ENCODE data around the gene DKKL1. TPM values are rescaled to one million over a fixed set of nuclear protein-coding genes. Genes with fewer than 3 reads are reported as not detected.

Gene DKKL1
- total and polyA plus RNA-seq, 2 experiments from 2014 or later = 0.76 to 2.9 TPM

- H3K79me2 ChIP-seq (replicated peaks; ENCODE audit: insufficient read depth) = no peaks in the 10 kb centered on the region
- no peak overlapping the region for H3K27ac ChIP-seq (ENCODE audit: low read depth)
- no peak overlapping the region for H3K4me2 ChIP-seq
- H3K36me3 ChIP-seq (ENCODE audit: insufficient read depth) = no peaks in the 10 kb centered on the region
- TF ChIP-seq ZNF331 (CRISPR knock-in tag; IDR thresholded peaks at IDR 0.05; ENCODE audit: low read depth) (no peak), ZNF462 (CRISPR knock-in tag; IDR thresholded peaks at IDR 0.05) (no peak), NANOG (IDR thresholded peaks at IDR 0.05; ENCODE audit: borderline replicate concordance) (no peak), STAT1 (IDR thresholded peaks at IDR 0.05; ENCODE audit: unreplicated experiment) (no peak), POLR2AphosphoS5 (IDR thresholded peaks at IDR 0.05; ENCODE audit: low read depth) (no peak), ETS1 (IDR thresholded peaks at IDR 0.05) (no peak), ZNF114 (CRISPR knock-in tag; IDR thresholded peaks at IDR 0.05) (no peak), EZH2 (IDR thresholded peaks at IDR 0.05; ENCODE audit: low read depth, unreplicated experiment) (no peak), JUNB (IDR thresholded peaks at IDR 0.05; ENCODE audit: unreplicated experiment) (no peak), EZH2phosphoT487 (IDR thresholded peaks at IDR 0.05; ENCODE audit: unreplicated experiment) (no peak), CREB1 (CRISPR knock-in tag; IDR thresholded peaks at IDR 0.05; ENCODE audit: low read depth) (no peak), CTCF (conservative IDR thresholded peaks at IDR 0.05; ENCODE audit: low read depth in 2 of 2) (no peak), REST (IDR thresholded peaks at IDR 0.05; ENCODE audit: unreplicated experiment) (no peak)
- H3K9me2 ChIP-seq (ENCODE audit: insufficient read depth) = no peaks in the 10 kb centered on the region
- H3F3A ChIP-seq (replicated peaks; ENCODE audit: low read depth) = peaks cover 10% of the 10 kb centered on the region; the same call in 1 of the 2 replicates
- no peak overlapping the region; the same call in 2 of the 3 replicates for H3K4me3 Mint-ChIP-seq
- no peak overlapping the region for H3K27ac Mint-ChIP-seq
- H3K4me3 ChIP-seq = no peak overlapping the region
- H3K36me3 Mint-ChIP-seq (ENCODE audit: low read depth) = peaks cover 12% of the 10 kb centered on the region
- peaks cover 24% of the 10 kb centered on the region for H3K27me3 ChIP-seq (ENCODE audit: insufficient read depth)
- peaks cover 24% of the 10 kb centered on the region for H3K4me1 Mint-ChIP-seq
- peaks cover 44% of the 10 kb centered on the region for H3K27me3 Mint-ChIP-seq (ENCODE audit: insufficient read depth, low read depth, poor library complexity)
- peaks cover 8% of the 10 kb centered on the region; the same call in 1 of the 2 replicates for H4K20me1 ChIP-seq (replicated peaks; ENCODE audit: insufficient read depth)
- H3K9me3 Mint-ChIP-seq = no peaks in the 10 kb centered on the region; the same call in 1 of the 3 replicates
- H2AFZ ChIP-seq = no peak overlapping the region
- no peak for DNase-seq (ENCODE audit: low spot score)
- peaks cover 15% of the 10 kb centered on the region for H3K4me1 ChIP-seq (ENCODE audit: insufficient read depth)
- no peak for ATAC-seq
Measured at GRCh38 chr19:49335784-49336481, 27.7 kb upstream of the DKKL1 start.

Data from GM23338 (cell line).